Progenitor cell of endocrine pancreas (in vitro differentiated cells): Measurements from ENCODE around the gene ANKS3. TPM values are rescaled to one million over a fixed set of nuclear protein-coding genes. Genes with fewer than 3 reads are reported as not detected.

Experiments used
- DNase-seq: peaks from one replicate; pipeline ENCODE4 v3.0.0; 2021; ENCODE audit warnings: low spot score; ENCODE audit not compliant: unreplicated experiment
- H3K27ac Mint-ChIP-seq: 2 replicates; pipeline ENCODE4 v1.8.0; 2021; ENCODE audit warnings: mild to moderate bottlenecking, moderate library complexity, mixed read lengths
- H3K27me3 Mint-ChIP-seq: 2 replicates; pipeline ENCODE4 v1.8.0; 2021; ENCODE audit warnings: mixed read lengths
- H3K36me3 Mint-ChIP-seq: 2 replicates; pipeline ENCODE4 v1.8.0; 2022; ENCODE audit warnings: mixed read lengths; ENCODE audit not compliant: insufficient read depth
- H3K4me1 Mint-ChIP-seq: 2 replicates; pipeline ENCODE4 v1.8.0; 2021; ENCODE audit warnings: low read depth, mixed read lengths
- H3K4me3 Mint-ChIP-seq: 2 replicates; pipeline ENCODE4 v1.8.0; 2021; ENCODE audit warnings: low read depth, mild to moderate bottlenecking, moderate library complexity, mixed read lengths
- H3K9me3 Mint-ChIP-seq: 2 replicates; pipeline ENCODE4 v1.8.0; 2021; ENCODE audit warnings: low read depth, mixed read lengths
- total RNA-seq: library from RNA; stranded (reverse); gene quantifications from 2 replicates; pipeline ENCODE4 v1.2.1, GENCODE V29; 2021
- TF ChIP-seq, protein P1 (sequence below): fragments of 200-600 bp; sonication (generic); IDR thresholded peaks from one replicate; pipeline ENCODE4 v1.5.0; 2021; ENCODE audit warnings: antibody characterized with exemption, mild to moderate bottlenecking; ENCODE audit not compliant: unreplicated experiment

ANKS3 gene
- total RNA-seq, 1 donor from 2014 or later = 45.0 TPM

DNA sequence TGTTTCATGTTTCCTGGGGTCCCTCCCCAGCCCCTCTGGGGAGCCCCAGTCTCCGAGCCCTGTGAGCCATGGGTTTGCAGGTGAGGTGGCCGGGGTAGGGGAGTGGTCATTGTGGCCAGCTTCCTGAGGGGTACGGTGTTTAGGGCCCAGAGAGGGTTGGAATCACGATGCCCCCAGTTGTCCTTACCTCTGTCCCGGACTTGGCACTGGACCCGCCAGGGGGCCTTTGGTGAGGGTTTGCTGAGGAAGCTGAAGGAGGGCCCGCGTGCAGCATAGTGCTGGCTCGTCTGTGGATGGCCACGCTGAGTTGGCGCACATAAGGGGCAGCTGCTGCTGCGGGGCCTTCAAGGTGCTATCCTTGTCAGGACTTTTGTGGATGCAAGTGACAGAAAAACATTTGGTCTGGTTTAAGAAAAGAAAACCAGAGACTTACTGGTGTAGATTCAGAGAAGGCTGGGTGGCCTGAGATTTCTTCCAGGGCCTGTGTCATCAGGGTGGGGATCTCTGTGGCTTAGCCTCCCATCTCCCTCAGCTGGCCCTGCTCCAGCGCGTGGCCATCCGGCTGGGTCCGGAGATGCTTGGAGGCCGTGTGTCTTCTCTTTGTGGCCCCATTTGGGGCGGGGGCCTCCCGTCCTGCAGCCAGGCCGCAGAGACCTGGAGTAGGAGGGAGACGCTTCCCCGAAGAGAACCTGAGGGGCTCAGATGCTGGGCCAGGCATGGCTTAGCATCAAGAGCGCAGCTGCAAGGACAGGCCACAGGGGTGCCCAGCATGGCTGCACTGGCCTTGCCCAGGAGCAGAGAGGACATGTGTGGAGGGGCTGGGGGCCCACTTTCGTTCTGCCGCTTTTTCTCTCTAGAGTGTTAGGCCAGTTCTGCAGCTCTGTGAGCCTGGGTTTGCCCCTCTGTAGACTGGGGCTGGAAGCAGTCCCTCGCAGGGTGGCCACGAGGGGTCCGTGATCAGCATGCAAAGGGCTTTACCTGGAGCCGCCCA is 74.4 kb downstream of the ANKS3 start:
- Mint-ChIP-seq H3K9me3 (no peaks in the 10 kb centered on the region), H3K27ac (no peak overlapping the region), H3K4me1 (peaks cover 2% of the 10 kb centered on the region), H3K27me3 (no peaks in the 10 kb centered on the region), H3K4me3 (no peak overlapping the region), H3K36me3 (peaks cover 8% of the 10 kb centered on the region)
- DNase-seq = no peak
- TF ChIP-seq, protein P1, sequence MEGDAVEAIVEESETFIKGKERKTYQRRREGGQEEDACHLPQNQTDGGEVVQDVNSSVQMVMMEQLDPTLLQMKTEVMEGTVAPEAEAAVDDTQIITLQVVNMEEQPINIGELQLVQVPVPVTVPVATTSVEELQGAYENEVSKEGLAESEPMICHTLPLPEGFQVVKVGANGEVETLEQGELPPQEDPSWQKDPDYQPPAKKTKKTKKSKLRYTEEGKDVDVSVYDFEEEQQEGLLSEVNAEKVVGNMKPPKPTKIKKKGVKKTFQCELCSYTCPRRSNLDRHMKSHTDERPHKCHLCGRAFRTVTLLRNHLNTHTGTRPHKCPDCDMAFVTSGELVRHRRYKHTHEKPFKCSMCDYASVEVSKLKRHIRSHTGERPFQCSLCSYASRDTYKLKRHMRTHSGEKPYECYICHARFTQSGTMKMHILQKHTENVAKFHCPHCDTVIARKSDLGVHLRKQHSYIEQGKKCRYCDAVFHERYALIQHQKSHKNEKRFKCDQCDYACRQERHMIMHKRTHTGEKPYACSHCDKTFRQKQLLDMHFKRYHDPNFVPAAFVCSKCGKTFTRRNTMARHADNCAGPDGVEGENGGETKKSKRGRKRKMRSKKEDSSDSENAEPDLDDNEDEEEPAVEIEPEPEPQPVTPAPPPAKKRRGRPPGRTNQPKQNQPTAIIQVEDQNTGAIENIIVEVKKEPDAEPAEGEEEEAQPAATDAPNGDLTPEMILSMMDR = no peak

DNA sequence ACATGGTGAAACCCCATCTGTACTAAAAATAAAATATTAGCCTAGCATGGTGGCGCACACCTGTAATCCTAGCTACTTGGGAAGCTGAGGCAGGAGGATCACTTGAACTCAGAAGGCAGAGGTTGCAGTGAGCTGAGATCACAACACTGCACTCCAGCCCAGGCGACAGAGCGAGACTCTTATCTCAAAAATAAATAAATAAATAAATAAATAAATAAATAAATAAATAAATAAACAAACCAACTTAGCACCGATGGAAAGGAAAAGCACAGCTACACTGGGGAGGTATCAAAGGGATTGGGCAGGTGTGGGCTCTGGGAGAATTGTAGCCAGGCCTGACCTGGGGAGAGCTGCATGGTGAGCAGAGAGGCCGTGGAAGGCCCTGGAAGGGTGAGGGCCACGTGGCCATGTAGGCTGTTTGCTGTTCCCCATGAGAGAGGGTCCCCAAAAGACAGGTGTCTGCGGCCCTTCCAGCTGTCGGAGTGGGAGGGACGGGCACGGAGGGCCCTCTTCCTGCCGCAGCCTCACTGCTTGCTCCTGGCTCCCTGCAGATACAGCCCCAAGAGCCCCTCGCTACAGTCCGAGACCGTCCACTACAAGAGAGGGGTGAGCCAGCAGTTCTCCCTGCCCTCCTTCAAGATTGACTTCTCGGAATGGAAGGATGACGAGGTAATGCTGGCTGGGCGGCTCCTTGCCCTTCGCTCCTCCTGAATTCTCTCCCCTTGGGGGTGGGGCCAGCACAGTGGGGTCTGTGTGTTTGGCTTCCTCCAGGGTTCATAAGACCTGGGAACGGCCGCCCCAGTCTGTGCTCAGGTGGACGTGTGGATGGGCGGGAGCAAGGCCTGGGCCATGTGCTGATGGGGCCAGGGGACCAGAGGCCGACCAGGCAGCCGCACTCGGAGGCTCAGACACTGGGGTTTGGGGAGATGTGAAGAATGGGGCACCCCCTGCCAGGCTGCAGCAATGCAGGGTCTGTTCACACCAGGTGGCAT is 77.1 kb downstream of the ANKS3 start:
- peaks cover 8% of the 10 kb centered on the region for H3K36me3 Mint-ChIP-seq
- no peaks in the 10 kb centered on the region for H3K9me3 Mint-ChIP-seq
- no peak overlapping the region for H3K27ac Mint-ChIP-seq
- TF ChIP-seq, protein P1 = no peak
- no peak for DNase-seq
- no peaks in the 10 kb centered on the region for H3K27me3 Mint-ChIP-seq
- H3K4me3 Mint-ChIP-seq = no peak overlapping the region
- H3K4me1 Mint-ChIP-seq = peaks cover 14% of the 10 kb centered on the region

DNA sequence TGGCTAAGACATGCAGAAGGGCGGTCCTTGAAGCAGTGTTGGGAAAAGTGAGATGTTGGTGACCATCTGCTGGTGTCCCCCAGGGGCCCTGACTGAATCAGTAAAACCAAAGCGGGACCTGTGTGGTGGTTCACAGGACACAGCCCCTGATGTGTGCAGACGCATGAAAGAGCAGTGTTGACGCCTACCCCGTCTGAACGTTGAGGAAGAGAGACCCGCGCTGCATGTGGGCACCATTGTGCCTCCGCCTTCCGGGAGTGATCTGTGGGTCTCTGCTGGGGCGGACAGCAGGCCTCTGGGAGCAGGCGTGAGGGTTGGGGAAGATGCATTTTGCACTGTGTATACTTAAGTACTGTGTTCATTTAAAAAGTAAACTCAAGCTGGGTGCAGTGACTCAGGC is 77.8 kb downstream of the ANKS3 start:
- DNase-seq = no peak
- TF ChIP-seq, protein P1 = no peak
- peaks cover 14% of the 10 kb centered on the region for H3K4me1 Mint-ChIP-seq
- H3K9me3 Mint-ChIP-seq = no peaks in the 10 kb centered on the region
- H3K27me3 Mint-ChIP-seq = no peaks in the 10 kb centered on the region
- H3K36me3 Mint-ChIP-seq = peaks cover 8% of the 10 kb centered on the region
- no peak overlapping the region for H3K27ac Mint-ChIP-seq
- no peak overlapping the region for H3K4me3 Mint-ChIP-seq

DNA sequence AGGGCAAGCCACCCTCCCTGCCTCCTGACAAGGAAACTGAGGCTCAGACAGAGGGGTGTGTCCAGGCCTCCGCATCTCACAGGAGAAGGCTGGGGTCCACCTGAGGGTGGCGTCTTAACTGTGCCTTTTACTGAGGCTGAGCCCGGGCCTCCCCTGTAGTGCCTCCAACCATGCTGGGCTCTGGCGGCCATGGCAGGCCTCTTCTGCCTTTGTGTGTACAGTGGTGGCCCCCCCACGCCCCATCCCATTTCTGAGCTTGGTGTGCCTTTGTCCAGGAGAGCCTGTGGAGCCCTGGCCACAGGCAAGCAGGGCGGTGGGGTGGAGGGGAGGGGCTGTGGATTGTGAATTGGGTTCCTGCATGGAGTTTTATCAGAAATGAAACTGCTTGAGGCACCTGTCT is 78.3 kb downstream of the ANKS3 start:
- Mint-ChIP-seq H3K4me1 (peaks cover 14% of the 10 kb centered on the region), H3K27me3 (no peaks in the 10 kb centered on the region), H3K36me3 (peaks cover 10% of the 10 kb centered on the region), H3K27ac (no peak overlapping the region), H3K4me3 (no peak overlapping the region), H3K9me3 (no peaks in the 10 kb centered on the region)
- no peak for DNase-seq
- TF ChIP-seq, protein P1 = no peak

DNA sequence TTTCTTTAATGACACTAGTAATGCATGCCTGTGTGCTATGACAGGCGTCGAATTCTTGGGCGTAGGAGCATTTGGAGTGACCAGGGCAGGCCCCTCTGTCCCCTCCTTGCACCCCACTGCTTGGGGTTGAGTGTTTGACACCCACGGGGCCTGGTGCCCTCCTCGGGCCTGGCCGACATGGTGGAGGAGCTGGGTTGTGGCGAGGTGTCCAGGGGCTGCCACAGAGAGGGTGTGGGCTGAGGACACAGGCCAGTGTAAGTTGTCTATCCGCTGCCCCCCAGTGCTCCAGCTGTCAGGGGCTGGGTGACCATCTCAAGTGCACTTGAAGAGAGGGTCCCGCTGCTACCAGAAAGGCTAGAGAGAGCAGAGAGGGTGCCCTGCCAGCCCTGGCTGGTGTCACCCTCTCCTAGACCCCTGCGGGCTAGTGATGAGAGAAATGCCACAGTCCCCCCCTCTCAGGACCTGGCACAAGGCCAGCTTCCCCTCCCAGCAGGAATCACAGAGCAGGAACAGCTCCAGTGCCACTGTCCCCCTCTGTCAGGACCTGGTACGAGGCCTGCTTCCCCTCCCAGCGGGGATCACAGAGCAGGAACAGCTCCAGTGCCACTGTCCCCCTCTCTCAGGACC is 79.0 kb downstream of the ANKS3 start:
- no peak for DNase-seq
- Mint-ChIP-seq H3K9me3 (no peaks in the 10 kb centered on the region), H3K4me1 (peaks cover 14% of the 10 kb centered on the region), H3K27ac (peak overlapping the region; percentile 56), H3K4me3 (no peak overlapping the region), H3K27me3 (no peaks in the 10 kb centered on the region), H3K36me3 (peaks cover 10% of the 10 kb centered on the region)
- TF ChIP-seq, protein P1 = no peak
